GM19395 (cell line): ENCODE measurements around the gene TMEM240.
"Not testable (repeated sequence)": the region's sequence is repeated elsewhere in the genome, so short reads cannot be mapped to it uniquely, and the experiment has no call there.

ENCODE experiments used
- ATAC-seq: cut with Tn5 transposase; IDR thresholded peaks from one replicate; pipeline ENCODE4 v1.9.1; 2021; ENCODE audit warnings: mild to moderate bottlenecking, moderate library complexity; ENCODE audit not compliant: unreplicated experiment

The TMEM240 gene

DNA sequence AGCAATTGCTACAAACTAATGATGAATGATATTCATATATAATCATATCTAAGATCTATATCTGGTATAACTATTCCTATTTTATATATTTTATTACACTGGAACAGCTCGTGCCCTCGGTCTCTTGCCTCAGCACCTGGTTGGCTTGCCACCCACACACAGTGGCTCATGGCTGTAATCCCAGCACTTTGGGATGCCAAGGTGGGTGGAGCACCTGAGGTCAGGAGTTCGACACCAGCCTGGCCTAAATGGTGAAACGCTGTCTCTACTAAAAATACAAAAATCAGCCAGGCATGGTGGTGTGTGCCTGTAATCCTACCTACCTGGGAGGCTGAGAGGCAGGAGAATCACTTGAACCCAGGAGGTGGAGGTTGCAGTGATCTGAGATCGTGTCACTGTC is 34.6 kb downstream of the TMEM240 start:
- not testable (repeated sequence) for ATAC-seq

DNA sequence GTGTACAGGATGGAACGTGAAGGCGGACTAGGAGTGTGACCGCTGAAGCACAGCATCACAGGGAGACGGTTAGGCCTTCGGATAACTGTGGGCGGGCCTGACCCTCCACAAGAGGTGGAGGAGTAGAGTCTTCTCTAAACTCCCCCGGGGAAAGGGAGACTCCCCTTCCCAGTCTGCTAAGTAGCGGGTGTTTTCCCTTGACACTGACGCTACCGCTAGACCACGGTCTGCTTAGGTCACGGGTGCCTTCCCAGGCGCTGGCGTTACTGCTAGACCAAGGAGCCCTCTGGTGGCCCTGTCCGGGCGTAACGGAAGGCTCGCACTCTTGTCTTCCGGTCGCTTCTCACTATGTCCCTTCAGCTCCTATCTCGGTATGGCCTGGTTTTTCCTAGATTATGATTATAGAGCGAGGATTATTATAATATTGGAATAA is 35.0 kb downstream of the TMEM240 start:
- not testable (repeated sequence) for ATAC-seq

GRCh38 chr1:1504777-1505365 is 35.6 kb downstream of the TMEM240 start:
- not testable (repeated sequence) for ATAC-seq

DNA sequence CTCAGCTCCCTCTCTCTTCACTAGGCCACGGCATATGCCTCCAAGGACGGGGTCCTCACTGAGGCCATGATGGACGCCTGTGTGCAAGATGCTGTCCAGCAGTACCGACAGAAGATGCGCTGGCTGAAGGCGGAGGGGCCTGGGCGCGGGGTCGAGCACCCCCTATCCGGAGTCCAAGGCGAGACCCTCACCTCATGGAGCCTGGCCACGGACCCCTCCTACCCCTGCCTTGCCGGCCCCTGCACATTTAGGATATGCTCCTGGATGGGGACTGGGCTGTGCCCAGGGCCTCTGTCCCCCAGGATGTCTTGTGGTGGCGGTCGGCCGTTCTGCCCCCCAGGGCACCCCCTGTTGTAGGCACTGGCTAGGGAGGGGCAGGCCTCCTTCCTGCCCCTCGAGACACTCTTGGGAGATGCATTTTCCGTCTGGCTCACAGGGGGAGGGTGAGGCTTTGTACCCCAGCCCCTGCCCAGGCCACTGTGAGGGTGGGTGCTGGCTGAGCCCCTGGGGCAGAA is 44.9 kb downstream of the TMEM240 start:
- not testable (repeated sequence) for ATAC-seq

DNA sequence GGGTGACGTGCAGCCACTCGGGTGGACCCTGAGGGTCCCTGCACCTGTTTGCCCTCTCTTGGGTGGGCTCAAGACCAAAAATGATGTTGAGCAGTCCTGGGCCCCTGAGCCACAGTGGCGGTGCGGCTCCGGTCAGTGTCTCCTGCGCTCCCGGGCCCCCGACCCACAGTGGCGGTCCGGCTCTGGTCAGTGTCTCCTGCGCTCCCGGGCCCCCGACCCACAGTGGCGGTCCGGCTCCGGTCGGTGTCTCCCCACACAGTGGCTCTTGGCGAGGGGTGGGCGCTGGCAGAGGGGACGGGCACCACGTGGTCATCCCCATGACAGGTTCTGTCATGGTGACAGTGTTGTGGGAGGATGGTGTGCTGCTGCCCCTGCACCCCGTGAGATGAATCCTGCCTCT is 46.1 kb downstream of the TMEM240 start:
- ATAC-seq = not testable (repeated sequence)

- ATAC-seq = no peak
Measured at GRCh38 chr1:1491601-1492000, 48.8 kb downstream of the TMEM240 start.

- no peak for ATAC-seq
Measured at GRCh38 chr1:1490633-1491230, 49.7 kb downstream of the TMEM240 start.

- no peak for ATAC-seq
Measured at GRCh38 chr1:1489861-1490260, 50.6 kb downstream of the TMEM240 start.

- ATAC-seq = no peak
Measured at GRCh38 chr1:1489231-1489630, 51.2 kb downstream of the TMEM240 start.

DNA sequence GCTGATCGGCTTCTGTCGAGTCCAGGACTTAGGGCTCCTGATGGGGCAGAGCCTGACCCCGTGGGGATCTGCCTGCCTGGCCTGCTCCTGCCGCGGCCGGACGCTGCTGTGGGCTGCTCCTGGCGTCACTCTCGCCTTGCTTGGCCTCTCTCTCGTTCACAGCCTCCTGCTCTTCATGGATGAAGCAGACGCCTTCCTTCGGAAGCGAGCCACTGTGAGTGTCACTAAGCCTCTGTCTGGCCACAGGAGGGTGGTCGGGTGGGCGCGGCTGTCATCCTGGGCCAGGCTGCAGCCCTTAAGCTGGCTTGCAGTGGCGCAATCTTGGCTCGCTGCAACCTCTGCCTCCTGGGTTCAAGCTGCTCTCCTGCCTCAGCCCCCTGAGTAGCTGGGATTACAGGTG is 52.7 kb downstream of the TMEM240 start:
- no peak for ATAC-seq

DNA sequence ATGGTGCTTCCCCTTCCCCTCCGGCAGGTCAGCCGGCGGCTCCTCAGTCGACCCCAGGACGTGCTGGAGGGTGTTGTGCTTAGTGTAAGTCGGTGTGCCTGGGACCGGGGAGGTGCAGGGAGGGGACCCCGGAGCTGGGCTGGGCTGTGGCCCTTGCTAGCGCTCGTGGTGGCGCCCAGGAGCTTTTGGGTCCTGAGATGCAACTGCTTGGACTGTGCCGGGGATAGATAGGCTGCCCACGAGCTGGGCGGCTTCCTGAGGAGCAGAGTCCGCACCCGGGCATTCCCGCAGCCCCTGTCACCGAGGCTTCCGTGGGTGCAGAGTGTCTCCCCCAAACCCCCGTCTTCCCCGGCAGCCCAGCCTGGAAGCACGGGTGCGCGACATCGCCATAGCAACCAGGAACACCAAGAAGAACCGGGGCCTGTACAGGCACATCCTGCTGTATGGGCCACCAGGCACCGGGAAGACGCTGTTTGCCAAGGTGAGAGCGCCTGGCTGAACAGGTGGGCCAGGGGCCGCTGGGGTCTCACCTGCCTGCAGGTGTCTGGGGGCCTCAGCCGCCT is 54.6 kb downstream of the TMEM240 start:
- not testable (repeated sequence) for ATAC-seq

GRCh38 chr1:1484976-1485750 is 55.3 kb downstream of the TMEM240 start:
- not testable (repeated sequence) for ATAC-seq
